ENCODE data around the gene NUP62CL.

GRCh38 chrX:107213477-107213876 lies 7.2 kb upstream of the NUP62CL start:
- TF ChIP-seq CTCF (conservative IDR thresholded peaks at IDR 0.05; ENCODE audit: low read depth, low read length): no peak
- TF ChIP-seq EZH2 (IDR thresholded peaks at IDR 0.05; ENCODE audit: borderline replicate concordance, low read depth, low read length, poor library complexity, severe bottlenecking): no peak
